HG02970 (cell line): ENCODE results near the gene PGP.

Experiments
- ATAC-seq: cut with Tn5 transposase; IDR thresholded peaks from one replicate; pipeline ENCODE4 v1.9.1; 2021; ENCODE audit warnings: mild to moderate bottlenecking, moderate library complexity, moderate number of reproducible peaks; ENCODE audit not compliant: unreplicated experiment, low FRiP score

The PGP gene

DNA sequence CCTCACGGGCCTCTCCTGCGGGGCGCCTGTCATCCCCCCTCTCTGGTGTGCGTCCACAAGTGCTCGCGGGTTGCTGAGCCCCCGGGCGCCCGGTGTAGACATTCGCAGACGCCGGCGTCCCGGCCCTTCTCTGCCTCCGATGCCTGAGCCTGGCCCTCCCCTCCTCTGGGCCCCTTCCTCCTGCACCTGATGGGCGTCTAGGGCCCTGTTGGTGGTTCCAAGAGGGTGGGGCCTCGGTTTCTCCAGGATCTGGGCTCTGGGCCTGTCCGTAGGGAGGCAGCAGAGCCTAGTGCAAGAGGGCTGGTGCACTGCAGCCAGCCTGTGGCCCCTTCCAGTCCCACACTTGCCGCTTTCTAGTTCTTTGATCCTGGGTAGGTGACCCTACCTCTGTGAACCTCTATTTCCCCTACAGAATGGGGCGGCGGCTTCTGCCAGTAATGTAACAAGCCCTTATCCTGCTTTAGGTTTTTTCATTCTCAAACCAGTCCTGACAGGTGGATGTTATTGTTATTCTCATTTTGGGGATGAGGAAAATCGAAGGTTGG lies 9.4 kb upstream of the PGP start:
- ATAC-seq: peak; percentile 27

DNA sequence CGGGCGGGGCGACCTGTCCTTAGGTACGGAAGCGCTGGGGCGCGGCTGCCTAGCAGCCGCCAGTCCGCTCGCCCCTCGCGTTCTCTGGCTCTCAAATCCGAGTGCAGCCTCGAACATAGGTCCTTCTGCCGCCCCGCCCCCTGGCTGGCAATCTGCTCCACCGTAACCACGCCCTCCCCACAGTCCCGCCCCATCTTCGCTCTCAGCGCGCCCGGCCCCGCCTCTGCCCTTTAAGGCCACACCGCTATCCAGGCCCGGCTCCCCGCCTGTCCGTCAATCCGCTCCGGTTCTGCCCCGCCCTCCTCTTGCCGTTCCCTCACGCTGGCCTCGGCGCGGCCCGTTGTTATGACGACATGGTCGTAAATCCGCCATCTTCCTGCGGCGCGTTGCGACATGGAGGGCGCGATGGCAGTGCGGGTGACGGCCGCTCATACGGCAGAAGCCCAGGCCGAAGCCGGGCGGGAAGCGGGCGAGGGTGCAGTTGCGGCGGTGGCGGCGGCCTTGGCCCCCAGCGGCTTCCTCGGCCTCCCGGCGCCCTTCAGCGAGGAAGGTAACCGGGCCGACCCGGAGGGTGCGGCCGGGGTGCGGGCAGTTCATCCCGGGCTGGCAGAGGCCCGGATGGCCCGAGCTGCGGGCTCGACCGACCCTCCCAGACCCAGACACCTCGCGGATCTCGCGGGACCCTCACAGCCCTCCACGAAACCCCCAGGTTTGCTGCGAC lies 8.7 kb upstream of the PGP start, which contains the start of gene E4F1:
E4F1 (plus strand) TSS at position 371 of the 721 bp plus-strand sequence; CDS start at position 394, 23 bp downstream.
- ATAC-seq: peak; percentile 96

DNA sequence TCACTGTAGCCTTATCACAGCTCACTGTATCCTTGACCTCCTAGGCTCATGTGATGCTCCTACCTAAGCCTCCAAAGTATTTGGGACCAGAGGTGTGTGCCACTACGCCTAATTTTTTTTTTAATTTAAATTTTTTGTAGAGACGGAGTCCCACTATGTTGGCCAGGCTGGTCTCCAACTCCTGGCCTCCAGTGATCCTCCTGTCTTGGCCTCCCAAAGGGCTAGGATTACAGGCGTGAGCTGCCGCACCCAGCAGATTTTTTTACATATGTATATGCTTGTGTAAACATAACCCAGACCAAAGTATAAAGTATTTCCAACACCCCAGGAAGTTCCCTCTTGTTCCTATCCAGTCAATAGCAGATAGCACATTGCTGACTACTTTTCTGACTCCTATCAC lies 1.7 kb upstream of the PGP start:
- ATAC-seq: no peak

DNA sequence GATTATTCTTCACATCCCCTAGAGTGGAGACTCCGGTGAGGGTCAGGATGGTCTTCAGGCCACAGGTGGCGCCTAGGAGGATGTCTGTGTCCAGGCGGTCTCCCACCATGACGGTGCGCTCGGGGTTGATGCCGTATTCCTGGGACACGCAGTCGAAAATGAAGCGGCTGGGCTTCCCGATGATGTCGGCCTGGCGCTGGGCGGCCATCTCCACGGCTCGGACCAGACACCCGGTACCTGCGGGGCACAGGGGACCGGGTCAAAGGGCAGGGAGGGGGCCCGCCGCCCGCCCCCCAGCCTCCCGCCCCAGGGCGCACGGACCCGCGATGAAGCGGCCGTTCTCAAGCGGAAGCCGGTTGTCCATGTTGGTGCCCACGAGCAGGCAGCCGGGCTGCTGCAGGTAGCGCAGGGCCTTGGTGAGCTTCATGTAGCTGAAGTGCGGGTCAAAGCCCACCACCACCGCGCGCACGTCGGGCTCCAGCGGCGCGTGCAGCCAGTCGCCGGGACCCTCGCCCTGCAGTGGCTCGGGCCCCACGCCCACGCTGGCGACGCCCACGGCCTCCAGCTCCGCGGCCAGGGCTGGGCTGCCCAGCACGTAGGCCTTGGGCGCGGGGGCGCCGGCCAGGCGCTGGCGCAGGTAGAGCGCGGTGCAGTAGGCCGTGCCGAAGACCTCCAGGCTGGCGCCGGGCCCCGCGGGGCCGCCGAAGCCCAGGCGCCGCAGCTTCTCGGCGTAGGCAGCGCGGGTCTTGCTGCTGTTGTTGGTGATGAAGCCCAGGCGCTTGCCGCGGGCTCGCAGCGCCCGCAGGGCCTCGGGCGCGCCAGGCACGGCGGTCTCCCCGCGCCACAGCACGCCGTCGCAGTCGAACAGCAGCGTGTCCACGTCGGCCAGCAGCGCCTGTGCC lies 572 bp downstream of the PGP start:
- no peak for ATAC-seq

DNA sequence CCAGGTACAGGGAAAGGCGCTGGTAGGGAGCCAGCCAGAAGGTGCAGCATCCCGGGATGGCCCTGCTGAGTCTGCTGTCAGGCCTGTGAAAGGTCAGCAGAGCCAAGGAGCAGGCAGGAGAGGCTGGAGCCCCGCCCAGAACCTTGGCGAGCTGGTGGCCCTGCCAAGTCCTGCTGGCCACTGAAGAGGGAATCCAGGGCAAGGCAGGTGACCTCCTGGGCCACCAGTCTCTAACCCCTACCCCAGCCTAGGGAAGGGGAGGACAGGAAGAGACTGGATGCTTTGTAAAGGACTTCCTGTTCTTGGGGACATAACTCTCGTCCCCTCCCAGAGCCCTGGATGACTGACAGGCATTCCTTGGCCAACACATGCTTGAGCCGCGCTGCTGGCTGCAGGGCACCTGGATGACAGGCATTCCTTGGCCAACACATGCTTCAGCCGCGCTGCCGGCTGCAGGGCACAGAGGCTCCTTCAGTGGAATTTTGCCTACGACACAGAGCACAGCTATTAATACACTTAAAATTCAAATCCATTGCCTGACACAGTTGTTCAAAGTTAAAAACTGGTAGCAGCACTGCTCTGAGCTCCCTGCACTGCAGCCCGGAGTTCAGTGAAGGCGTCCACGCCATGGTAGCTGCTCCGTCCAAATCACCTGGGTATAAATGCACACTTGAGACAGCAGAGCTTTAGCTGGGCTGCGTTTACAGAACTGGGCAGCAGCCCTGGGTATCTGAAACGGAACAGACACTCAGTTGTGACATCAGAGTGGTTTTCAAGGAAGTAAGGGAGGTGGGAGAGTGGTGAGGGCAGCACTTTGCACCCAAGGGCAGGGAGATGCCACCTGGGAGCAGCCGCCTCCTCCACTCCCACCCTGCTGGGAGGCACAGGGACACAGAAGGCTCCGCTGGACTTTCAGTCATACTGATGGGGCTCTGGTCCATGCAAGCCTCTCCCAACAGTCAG lies 2.0 kb downstream of the PGP start:
- ATAC-seq: no peak

DNA sequence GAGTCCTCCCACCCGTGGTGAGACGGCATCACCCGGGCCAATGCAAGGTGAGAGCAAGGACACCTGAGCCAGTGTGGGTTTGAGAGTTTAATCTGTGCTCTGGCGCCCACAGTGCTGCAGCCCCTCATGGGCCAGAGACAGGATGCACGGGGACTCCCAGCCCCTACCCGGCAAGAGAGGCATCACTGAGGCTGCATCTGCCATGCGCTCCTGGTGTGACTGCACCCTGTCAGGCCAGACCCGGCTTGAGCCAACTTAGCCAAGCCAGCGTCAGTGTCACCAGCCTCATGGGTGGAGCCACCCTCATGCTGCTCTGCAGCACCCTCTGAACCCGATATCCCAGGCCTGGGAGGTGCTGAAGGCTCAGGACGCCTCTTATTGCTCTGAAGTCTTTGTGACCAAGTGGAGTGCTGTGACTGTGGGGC lies 2.7 kb downstream of the PGP start:
- ATAC-seq: no peak

DNA sequence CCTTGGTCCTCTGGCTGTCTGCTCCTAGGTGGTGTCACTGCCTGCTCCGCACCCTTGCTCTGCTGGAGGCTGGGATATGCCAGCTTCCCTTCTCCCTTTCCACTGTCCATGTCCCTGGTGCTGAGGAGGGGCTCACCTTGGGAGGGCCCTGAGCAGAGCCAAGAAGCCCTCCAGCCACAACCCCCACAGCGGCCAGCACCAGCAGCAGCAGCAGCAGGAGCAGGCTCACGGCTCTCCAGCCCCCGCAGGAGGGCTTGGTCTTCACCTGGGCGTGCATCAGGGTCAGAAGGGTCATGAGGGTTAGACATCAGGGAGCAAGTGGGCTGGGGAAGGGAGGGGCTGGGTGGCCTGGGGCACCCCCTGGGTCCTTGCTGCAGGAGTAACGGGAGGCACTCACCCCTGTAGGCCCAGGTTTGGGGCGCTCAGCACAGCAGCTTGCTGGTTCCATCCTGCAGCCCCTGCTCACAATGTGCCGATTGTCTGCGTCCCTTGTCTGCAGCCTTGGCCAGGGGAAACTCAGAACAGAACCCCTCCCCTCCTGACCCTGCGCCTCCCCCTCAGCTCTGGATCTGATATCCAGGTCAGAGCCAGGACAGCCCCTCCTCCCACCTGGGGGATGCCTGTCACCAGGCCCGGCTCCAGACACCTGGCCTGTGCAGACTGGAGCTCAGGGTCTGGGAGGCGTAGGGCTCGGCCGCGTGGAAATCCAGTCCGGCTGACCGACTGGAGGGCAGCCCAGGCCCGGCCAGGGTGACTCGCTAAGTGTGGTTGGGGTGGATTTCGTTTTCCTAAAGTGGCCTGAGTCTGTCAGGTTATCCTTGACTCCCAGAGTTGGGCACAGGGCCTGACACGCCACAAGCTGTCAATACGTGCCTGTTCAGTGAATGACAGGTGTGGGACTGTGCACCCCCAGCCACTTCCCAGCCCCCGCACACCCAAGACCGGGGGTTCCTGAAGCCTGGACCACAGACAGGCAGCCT lies 4.0 kb downstream of the PGP start, which contains the start of gene BRICD5:
BRICD5 (minus strand) TSS at position 478 of the 980 bp plus-strand sequence; CDS start at position 448, 30 bp downstream.
- ATAC-seq: no peak

DNA sequence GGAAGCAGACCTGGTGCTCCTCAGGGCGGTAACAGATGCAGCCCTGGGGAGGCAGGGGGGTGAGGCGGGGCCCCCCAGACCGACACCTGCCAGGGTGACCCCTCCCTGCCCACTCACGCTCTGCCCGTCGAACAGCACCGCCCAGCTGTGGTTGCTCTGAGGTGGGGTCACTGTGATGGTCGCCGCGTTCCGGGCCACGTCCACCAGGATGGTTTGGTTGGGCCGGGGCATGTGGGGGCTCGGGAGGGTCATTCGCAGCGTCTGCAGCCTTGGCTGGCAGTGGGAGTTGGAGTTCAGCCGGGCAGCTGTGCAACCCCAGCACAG lies 4.7 kb downstream of the PGP start:
- no peak for ATAC-seq

DNA sequence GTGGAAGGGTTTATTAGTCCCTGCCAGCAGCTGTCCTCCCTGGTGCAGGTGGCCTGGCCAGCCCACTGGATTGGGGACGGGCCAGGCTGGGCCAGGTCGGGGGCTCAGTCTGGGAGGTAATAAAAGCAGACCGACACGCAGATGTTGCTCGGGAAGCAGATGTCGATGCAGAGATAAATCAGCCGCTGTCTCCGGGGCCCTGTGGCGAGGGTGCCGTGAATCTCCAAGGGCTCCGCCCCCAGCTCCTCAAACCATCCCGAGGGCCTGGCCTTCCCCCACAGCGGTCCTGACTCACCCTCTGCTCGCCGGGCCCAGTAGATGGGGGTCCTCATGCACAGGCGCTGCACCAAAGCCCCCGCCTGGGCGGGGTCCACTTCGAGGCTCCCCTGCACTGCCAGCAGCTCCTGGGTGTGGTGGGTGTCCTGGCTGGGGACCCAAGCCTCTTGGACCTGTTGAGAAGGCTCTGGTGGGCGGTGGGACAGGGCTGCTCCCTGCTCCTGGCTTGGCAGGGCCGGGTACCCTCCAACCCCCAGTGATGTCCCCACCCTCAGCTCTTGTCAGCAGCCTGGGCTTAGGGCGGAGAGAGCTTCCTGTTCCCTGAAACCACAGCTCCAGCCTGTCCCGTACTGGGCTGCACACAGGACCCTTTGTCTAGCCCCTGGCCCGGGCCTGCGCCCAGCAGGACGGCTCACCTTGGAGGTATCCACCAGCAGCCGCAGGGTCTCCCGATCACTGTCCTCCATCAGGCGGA lies 5.2 kb downstream of the PGP start:
- no peak for ATAC-seq

DNA sequence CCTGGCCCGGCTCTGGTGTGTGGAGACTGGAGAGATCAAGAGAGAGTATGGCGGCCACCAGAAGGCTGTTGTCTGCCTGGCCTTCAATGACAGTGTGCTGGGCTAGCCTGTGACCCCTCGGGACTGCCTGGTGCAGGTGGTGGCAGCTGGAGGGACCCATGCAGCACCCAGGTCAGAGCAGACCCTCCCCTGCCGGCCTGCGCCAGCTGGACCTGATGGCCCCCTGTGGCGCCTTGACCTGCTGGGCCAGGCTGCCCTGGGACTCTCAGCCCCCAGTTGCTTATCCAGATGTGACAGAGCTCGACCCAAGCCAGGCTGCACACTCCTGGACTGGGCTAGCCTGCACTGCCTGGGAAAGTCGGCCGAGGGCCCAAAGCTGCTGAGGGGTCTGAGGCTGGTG lies 5.9 kb downstream of the PGP start:
- ATAC-seq: no peak

DNA sequence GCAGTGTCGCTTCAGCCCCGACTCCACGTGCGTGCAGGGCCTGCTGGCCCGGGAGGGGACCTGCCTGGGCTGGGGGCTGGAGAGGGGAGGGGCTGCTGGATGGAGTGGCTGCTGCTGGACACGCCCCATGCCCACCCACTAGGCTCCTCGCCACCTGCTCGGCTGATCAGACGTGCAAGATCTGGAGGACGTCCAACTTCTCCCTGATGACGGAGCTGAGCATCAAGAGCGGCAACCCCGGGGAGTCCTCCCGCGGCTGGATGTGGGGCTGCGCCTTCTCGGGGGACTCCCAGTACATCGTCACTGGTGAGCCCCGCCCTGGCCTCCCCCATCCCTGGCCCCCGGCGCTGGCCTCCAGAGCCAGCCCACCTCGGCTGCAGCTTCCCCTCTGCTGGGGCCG lies 6.3 kb downstream of the PGP start:
- no peak for ATAC-seq

DNA sequence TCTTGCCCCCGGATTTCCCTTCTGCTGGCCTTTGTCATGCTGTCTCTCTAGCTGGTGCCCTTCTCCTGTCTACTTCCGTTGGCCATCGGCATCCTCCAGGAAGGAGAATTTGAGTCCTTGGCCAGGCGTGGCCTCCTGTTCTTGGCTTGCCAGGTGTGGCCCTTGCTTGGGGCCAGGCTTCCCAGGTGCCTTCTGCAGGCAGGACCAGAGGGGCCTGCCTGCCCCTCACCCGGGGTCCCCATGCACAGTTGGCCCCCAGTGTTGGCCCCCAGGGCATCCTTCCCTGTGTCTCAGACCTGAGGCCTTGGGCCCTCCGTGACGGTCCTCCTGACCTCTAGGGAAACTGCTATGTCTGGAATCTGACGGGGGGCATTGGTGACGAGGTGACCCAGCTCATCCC lies 6.8 kb downstream of the PGP start:
- ATAC-seq: no peak

DNA sequence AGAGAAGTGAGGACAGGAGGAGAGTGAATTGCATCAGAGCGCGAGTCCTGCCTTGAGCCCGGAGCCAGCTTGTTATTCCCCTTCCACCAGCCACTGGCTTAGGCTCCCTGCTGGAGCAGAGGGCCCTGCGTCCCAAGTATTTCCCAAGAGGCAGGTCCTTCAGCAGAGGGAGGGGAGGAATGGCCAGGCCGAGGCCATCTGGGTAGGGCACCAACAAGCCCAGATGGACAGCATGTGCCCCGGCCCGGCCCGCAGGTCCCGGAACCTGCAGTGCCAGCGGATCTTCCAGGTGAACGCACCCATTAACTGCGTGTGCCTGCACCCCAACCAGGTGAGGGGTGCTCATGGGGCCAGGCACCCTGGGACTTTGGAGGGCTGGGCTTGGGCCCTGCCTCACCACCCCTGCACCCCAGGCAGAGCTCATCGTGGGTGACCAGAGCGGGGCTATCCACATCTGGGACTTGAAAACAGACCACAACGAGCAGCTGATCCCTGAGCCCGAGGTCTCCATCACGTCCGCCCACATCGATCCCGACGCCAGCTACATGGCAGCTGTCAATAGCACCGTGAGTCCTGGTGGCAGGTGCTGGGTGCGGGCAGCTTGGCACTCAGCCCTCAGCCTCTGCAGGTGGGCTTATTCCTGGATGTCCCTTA lies 7.7 kb downstream of the PGP start:
- ATAC-seq: no peak

DNA sequence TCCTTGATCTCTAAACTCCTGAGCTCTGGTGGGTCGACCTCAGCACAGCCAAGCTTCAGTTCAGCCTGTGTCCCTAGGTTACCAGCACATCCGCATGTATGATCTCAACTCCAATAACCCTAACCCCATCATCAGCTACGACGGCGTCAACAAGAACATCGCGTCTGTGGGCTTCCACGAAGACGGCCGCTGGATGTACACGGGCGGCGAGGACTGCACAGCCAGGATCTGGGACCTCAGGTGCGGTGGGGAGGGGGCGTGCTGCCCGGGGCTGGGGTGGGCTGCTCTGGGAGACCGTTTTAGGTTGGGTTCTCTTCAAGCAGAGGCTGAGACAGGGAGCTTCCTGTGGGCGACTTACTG lies 8.2 kb downstream of the PGP start:
- no peak for ATAC-seq

DNA sequence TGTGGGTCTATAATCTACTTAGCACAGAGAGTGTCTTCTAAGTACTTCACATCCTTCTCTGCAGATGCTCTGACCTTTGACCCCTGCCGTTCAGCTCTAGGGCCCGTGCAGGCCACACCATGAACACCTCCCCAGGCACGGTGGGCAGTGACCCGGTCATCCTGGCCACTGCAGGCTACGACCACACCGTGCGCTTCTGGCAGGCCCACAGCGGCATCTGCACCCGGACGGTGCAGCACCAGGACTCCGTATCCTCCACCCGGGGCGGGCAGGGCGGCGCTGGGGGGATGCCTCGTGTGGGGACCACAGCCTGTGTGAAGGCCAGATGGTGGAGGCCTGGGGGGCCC lies 8.7 kb downstream of the PGP start:
- ATAC-seq: peak; percentile 6

DNA sequence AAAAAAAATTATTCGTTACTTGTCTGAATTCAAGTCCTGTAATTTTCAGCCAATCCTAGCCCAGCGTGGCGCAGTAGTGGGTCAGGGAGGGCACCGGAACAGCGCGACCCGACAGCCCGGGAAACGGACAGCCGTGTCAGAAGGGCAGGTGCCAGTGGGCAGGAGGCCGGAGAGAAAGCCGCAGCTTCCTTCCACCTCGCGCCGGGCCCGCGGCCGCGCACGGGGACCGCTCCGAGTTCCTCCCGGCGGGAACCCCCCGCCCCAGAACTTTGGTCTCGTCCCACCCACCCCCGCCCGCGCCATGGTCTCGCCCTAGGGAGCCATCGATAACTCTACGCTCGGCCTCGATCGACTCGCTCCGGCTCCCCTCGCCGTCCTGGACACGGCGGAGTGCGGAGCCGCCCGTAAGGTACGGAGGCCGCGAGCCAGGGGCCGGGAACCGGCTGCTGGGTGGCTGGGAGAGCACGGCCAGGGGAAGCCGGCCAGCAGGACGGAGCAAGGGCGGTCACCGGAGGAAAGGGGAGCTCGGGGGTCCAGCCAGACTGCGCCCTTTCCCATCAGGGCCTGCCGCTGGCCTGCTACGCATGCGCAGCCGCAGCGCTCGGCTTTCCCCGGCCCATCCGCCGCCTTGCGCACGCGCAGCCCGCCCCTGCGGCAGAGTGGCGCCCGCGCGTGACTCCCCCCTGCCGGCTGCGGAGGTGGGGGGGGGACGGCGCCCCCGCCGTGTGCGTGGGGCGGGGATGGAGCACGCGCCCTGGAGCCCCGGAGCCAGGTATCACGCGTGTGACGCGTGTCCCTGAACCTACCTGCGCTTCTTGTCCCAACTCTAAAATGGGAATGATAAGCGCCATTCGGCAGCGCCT lies 9.3 kb downstream of the PGP start, which contains the start of gene MLST8:
MLST8 (plus strand) TSS at position 351 of the 863 bp plus-strand sequence. CDS start 632 bp downstream, outside the sequence.
- ATAC-seq: peak; percentile 71
